GM12864 (cell line): ENCODE results near the gene SEC14L2.
"Not testable (repeated sequence)": the region's sequence is repeated elsewhere in the genome, so short reads cannot be mapped to it uniquely, and the experiment has no call there.

Experiments used
- DNase-seq: peaks from one replicate; pipeline ENCODE4 v3.0.0-alpha.2; 2011; ENCODE audit warnings: low read depth
- H3K4me3 ChIP-seq: 2 replicates; pipeline ENCODE4 v1.5.1; 2011; ENCODE audit warnings: mild to moderate bottlenecking, low read depth, low read length, control low read depth
- TF ChIP-seq, protein P1 (sequence below): IDR thresholded peaks from 2 replicates; pipeline ENCODE4 v1.5.1; 2011; ENCODE audit warnings: low read depth, mild to moderate bottlenecking, moderate library complexity, low read length, control low read depth, inconsistent platforms; ENCODE audit errors: missing control alignments

The SEC14L2 gene

DNA sequence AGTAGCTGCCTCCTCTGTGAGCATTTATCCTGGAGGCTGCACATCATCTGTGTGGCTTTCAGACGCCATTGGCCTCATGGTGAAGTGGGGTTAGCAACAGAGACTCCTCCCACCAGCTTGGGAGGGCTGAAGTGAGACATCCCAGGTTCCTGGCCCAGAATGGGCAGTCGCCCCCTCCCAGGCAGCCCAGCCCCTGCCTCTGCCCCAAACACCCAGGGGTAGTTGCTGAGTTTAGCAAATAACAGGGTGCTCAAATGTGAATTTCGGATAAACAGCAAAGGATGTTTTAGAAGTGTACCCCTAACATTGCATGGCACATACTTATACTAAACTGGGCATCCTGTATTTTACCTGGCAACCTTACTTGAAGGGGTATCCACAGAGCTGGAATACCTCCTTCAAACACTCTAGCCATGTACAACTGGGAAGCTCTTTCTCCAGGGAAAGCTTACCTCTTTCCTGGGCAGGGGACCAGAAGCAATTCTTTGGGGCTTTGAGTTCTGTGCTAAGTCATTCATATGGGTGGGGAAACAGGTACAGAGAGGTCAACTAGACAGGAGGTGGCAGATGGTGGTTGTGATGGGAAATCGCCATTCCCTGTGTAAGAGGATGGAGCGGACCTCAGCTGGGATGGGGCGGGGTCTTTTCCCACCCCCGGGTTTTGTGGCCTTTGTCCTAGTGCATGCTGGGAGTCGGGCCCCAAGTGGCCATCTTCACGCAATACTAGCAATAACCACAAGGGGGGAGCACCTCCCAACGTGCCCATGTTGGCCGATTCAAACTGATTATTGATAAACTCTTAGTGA, 48.0 kb downstream of the SEC14L2 start:
- no peak overlapping the region for H3K4me3 ChIP-seq
- TF ChIP-seq, protein P1, sequence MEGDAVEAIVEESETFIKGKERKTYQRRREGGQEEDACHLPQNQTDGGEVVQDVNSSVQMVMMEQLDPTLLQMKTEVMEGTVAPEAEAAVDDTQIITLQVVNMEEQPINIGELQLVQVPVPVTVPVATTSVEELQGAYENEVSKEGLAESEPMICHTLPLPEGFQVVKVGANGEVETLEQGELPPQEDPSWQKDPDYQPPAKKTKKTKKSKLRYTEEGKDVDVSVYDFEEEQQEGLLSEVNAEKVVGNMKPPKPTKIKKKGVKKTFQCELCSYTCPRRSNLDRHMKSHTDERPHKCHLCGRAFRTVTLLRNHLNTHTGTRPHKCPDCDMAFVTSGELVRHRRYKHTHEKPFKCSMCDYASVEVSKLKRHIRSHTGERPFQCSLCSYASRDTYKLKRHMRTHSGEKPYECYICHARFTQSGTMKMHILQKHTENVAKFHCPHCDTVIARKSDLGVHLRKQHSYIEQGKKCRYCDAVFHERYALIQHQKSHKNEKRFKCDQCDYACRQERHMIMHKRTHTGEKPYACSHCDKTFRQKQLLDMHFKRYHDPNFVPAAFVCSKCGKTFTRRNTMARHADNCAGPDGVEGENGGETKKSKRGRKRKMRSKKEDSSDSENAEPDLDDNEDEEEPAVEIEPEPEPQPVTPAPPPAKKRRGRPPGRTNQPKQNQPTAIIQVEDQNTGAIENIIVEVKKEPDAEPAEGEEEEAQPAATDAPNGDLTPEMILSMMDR = peak; percentile 81
- no peak for DNase-seq

DNA sequence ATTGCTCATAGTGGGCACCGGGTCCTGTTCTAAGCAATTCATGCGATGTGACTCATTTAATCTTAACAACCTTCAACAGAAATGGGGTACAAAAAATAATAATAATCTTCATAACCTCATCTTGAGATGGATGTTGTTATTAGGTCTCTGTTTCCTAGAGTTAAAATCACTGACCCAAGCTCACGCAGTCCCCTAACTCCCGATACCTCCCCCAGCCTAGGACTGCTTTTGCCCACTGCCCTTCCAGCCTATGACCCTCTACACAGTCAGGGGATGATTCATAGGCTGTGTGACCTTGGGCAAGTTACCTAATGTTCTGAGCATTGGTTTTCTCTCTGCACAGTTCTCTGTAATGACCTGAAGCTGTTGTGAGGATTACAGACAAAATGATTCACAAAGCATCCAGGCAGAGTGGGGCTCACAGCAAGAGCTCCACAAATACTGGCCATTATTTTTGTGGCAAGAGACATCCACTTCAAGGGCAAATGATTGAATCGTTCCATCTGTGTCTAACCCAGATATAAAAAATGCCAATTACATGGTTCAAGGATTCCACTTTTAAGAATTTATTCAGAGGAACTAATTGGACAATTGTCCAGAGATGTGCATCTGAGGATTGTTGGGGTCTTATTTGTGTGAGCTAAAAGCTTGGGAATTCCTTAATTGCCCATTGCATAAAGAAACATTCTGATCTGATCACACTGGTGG, 48.8 kb downstream of the SEC14L2 start:
- no peak overlapping the region for H3K4me3 ChIP-seq
- TF ChIP-seq, protein P1 = no peak
- DNase-seq = no peak

GRCh38 chr22:30447656-30448055, 50.8 kb downstream of the SEC14L2 start:
- DNase-seq = no peak
- H3K4me3 ChIP-seq = no peak overlapping the region
- TF ChIP-seq, protein P1 = no peak

- DNase-seq, H3K4me3 ChIP-seq: not testable (repeated sequence)
Observed at GRCh38 chr22:30451488-30451887, 54.7 kb downstream of the SEC14L2 start.

- TF ChIP-seq, protein P1 = no peak
- DNase-seq = no peak
- no peak overlapping the region for H3K4me3 ChIP-seq
Observed at GRCh38 chr22:30452861-30453260, 56.0 kb downstream of the SEC14L2 start.

GRCh38 chr22:30453731-30454510, 57.1 kb downstream of the SEC14L2 start:
- no peak for DNase-seq
- TF ChIP-seq, protein P1 = no peak

DNA sequence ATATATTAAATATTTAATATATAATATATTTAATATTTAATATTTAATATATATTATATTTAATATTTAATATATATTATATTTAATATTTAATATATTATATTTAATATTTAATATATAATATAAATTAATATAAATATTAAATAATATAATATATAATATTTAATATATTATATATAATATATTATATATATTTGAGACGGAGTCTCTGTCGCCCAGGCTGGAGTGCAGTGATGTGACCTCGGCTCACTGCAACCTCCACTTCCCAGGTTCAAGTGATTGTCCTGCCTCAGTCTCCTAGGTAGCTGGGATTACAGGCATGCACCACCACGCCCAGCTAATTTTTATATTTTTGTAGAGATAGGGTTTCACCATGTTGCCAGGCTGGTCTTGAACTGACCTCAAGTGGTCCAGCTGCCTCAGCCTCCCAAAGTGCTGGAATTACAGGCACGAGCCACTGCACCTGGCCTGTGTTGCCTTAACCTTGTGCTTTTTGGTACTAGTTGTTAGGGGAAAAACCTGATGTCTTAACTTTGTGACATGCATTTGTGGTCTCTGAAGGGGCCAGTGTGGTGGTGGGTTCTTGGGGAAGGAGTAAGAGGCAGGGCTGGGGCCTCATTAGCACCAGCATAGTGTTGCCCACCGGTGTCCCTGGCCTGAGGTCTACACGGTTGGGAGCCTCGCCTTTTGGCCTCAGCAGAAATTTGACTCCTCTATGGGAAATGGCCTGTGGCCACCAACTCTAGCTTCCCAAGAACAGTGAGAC, 58.4 kb downstream of the SEC14L2 start:
- TF ChIP-seq, protein P1 = no peak
- no peak for DNase-seq
- no peak overlapping the region for H3K4me3 ChIP-seq

More at GRCh38 chr22:30453731-30454510, 57.1 kb downstream of the SEC14L2 start:
- H3K4me3 ChIP-seq = no peak overlapping the region
